HG02981 (cell line): Measurements from ENCODE around the gene EFNA5.
A peak's percentile ranks its signal among the peaks of the same experiment; 100 is the strongest.
"Not testable (repeated sequence)": the region's sequence is repeated elsewhere in the genome, so short reads cannot be mapped to it uniquely, and the experiment has no call there.

Source experiments
- ATAC-seq: cut with Tn5 transposase; IDR thresholded peaks from one replicate; pipeline ENCODE4 v1.9.1; 2021; ENCODE audit warnings: mild to moderate bottlenecking, moderate library complexity; ENCODE audit not compliant: unreplicated experiment

Gene EFNA5

GRCh38 chr5:107443897-107444296, 226.8 kb downstream of the EFNA5 start:
- no peak for ATAC-seq

GRCh38 chr5:107442452-107442851, 228.3 kb downstream of the EFNA5 start:
- no peak for ATAC-seq

GRCh38 chr5:107439832-107440231, 230.9 kb downstream of the EFNA5 start:
- no peak for ATAC-seq

GRCh38 chr5:107437986-107438510, 232.7 kb downstream of the EFNA5 start:
- no peak for ATAC-seq

GRCh38 chr5:107437154-107437553, 233.6 kb downstream of the EFNA5 start:
- no peak for ATAC-seq

DNA sequence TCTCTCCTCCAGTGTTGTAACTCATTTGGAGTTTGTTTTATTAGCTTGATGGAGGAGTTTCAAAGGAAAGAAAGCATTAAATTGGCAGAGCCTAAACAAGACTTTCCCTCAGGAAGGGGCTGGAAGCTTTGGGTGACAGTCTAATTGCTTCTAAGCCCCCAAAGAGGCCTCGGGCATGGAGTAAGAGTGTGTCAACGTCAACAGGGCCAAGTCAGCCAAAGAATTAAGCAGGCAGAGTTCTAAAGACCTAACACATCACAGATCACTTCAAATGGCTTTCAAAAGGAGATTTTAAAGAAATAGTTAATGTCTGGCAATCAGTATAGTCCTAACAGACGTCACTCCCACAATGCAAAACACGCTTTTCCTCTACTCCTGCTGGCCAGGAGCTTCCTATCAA, 234.5 kb downstream of the EFNA5 start:
- no peak for ATAC-seq

DNA sequence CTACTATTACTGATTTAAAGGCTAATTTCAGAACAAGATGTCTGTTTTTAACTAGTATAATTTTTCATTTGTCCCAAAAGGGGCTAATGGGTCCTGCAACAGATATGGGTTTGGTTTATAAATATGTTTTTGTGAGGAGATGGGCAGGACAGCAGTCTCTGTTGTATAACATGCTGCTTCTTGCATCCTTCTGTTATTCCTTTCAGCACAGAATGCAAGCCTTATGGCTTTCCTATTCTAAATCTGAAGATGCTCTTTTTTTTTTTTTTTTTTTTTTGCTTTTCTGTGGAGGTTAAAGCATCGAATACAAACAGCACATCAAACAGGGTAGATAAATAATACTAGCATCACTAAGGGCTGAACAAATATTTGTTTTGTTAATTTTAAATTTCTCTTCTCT, 235.7 kb downstream of the EFNA5 start:
- no peak for ATAC-seq

DNA sequence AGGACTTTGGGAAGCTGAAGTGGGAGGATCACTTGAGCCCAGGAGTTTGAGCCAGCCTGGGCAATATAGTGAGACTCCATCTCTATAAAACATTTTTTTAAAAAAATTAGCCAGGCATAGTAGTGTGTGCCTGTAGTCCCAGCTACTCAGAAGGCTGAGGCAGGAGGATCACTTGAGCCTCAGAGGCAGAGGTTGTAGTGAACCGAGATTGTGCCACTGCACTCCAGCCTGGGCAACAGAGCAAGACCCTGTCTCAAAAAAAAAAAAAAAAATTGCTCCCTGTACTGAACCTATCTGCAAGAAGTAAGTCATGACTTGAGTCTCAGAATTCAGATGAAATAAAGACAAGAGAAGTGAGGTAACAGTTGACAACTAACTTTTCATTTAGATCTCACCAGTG, 237.1 kb downstream of the EFNA5 start:
- not testable (repeated sequence) for ATAC-seq

DNA sequence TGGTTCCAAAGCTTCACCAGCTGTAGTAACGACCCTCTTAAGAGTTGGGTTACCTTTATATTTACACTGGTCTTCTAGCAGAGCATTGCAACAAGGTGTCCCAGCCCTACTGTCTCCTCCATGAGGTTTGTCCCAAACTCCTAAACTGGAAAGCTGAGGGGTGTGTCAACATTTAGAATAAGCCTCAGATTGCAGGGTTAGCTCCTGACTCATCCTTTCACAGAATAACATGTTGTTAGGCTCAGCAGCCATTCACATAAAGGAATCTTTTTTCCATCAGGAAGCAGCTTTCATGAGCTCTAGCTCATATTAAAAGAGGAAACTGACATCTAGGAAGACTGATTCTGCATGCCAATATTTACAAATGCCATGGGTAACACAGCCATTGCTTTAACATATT, 238.7 kb downstream of the EFNA5 start:
- no peak for ATAC-seq

DNA sequence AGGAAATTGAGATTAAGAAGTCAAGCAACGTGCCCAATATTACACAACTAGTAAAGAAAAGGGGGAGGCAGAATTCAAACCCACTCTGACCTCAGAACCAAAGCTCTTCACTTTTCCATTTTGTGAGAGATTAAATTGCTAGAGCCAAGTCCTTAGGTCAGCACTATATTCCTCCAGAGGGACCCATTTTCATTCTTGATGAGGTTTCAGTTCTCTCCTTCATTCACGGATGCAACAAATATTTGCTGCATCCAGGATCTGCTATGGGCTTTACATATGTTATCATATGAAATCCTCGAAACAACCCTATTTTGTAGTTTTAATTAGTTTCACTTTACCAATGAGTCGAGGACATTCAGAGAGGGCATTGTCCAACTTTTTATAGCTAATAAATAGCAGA, 239.2 kb downstream of the EFNA5 start:
- no peak for ATAC-seq

GRCh38 chr5:107430071-107430625, 240.6 kb downstream of the EFNA5 start:
- ATAC-seq = no peak

GRCh38 chr5:107428303-107428813, 242.4 kb downstream of the EFNA5 start:
- no peak for ATAC-seq

DNA sequence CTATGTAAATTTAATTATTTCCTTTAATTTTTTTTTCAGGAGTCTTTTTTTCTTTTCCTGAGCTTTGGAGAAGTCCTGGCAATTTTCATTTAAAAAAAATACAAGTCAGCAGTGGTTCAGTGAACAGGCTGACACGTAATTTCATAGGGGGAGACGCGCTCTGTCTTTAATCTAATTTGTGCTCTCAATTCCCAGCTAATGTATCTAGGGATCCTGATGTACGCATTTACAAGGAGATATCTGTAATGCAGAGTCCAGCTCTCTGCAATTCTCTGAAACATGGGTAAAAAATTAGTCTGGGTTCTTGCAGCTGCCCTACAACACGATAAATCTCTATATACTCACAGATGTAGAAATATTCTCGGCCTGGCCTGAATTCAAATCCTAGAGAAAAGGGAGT, 243.9 kb downstream of the EFNA5 start:
- no peak for ATAC-seq

DNA sequence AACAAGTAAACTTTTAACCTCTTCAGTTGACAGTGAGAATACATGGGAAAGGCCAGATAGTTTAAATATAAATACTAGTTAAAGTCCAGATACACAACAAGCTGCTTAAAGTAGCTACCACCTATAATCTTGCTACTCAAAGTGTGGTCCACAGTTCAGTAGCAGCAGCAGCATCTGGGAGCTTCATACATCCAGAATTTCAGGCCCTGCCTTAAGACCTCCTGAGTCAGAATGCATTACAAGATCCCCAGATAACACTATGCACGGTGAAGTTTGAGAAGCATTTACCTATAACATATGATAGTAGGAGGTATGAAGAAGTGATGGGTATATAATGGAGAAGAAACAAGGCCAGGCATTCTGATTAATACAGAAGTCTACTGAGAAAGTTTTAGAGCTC, 244.5 kb downstream of the EFNA5 start:
- no peak for ATAC-seq

- ATAC-seq = no peak
These were observed 245.2 kb downstream of the EFNA5 start for GRCh38 chr5:107425541-107426031.

DNA sequence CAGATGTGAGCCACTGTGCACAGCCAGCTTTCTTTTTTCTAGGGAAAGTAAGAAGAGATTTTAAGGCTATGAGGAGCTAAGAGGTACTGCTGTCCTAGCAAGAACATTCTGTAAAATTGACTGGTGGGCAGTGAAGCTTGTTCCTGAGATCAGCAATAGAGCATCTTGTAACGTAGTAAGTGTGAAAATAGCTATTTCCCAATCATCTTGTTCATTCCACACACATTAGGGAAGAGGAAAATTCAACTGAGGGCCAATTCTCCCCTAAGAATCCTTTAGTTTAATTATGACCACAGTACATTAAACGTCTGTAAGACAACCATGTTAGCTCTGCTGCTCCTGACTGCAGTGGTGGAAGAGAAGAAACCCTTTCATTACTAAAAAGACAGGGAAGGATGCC, 246.2 kb downstream of the EFNA5 start:
- ATAC-seq = no peak

DNA sequence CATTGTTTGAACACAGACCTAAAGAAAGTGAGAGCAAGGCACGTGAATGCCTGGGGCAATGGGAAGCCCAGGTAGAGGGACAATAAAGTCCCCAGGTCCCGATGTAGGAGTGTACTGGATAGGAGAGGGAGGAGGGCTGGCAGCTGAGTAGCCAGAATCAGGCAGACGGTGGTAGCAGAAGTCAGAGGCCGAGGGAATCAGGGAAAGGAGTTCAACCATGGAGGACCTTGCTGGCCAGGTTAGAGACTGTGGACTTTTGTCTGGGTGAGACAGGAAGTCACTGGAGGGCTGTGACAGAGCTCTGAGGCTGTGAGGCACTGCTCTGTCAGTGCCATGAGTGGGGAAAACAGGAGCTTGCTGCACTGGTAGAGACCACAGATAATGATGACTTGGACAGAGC, 248.2 kb downstream of the EFNA5 start:
- ATAC-seq = no peak

DNA sequence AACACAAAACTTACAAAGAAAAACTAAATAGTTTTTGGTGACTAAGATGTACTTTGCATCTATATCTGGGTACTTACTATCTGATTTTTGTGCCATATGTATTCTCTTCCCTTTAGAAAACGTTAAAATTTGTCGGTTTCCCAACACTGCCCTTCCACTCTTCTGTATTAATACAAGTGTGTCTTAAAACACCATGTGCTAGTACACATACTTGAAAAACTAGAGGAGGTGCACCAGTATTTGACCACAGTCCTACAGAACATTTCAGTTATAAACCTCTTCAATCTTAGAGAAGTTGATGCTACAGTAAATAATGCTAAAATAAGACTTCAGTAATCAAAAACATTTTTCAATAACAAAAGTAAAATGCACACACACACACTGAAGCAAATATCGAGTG, 251.2 kb downstream of the EFNA5 start:
- ATAC-seq = no peak

DNA sequence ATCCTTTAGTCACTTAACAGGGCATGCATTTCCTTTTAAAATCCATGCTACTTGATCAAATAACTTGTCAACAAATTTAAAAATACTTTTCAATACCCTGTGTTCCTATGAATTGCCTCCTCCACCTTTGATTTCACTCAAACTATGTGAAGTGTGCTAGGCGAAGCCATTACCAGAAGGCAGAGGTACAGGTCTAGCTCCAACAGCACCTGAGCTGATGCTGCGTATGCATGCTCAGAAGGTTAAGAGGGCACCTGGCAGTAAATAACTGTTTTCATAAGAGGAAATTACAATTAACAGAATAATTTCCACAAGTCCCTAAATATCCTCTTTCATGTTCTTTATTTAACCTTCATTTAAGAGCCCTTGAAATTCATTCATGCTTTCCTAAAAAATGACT, 251.8 kb downstream of the EFNA5 start:
- ATAC-seq = no peak

DNA sequence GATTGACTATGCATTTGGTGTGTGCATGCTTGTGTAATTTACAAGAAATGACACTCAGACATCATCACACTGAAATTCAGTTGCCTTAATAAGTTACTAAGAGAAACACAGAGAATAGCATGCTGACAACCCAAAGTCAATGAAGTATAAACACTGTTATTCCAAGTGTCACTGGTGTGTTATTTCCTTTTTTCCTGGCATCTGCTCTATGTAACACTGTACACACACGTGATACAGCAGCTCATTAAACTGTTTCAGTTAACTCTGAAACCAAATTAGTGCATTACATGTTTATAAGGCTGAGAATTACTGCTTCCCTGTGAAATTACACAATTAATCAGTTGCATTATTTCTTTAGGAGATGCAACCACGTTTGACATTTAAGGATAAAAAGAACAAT, 252.7 kb downstream of the EFNA5 start:
- ATAC-seq = no peak

GRCh38 chr5:107415762-107416161, 255.0 kb downstream of the EFNA5 start:
- ATAC-seq = peak; percentile 62

- no peak for ATAC-seq
These were observed 255.9 kb downstream of the EFNA5 start for GRCh38 chr5:107414802-107415201.

DNA sequence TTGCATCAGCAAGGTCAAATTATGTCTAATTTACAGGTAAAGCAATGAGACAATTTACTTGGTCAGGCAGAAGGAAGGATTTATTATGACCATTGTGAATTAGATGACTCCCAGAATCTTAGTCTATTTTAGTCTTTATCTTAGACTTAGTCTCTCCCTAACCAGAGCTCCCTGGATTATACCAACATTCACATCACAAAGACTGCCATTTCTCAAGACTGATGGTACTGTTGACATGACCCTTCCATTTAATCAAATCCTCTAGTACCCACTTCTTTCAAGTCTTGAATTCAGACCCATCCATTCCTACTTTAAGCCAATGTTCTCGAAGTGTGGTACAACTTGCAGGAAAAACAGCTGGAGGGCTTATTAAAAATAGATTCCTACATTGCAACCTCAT, 257.0 kb downstream of the EFNA5 start:
- ATAC-seq = no peak
